ENCODE results near the gene PTH1R.

Gene PTH1R

GRCh38 chr3:46883054-46883829, 5.7 kb downstream of the PTH1R start:
- no peak for DNase-seq (ENCODE audit: low read depth)
- TF ChIP-seq CTCF (IDR thresholded peaks at IDR 0.05; ENCODE audit: control insufficient read depth, extremely low read depth, insufficient read depth): no peak
- H3K4me3 ChIP-seq (ENCODE audit: low read depth, low read length): no peak overlapping the region

- no peak for DNase-seq (ENCODE audit: low read depth)
- no peak for TF ChIP-seq CTCF (IDR thresholded peaks at IDR 0.05; ENCODE audit: control insufficient read depth, extremely low read depth, insufficient read depth)
- H3K4me3 ChIP-seq (ENCODE audit: low read depth, low read length): no peak overlapping the region
Observed at GRCh38 chr3:46883830-46884185, 6.3 kb downstream of the PTH1R start.

GRCh38 chr3:46884427-46884826, 6.9 kb downstream of the PTH1R start:
- no peak for TF ChIP-seq CTCF (IDR thresholded peaks at IDR 0.05; ENCODE audit: control insufficient read depth, extremely low read depth, insufficient read depth)
- H3K4me3 ChIP-seq (ENCODE audit: low read depth, low read length): no peak overlapping the region
- DNase-seq (ENCODE audit: low read depth): no peak

GRCh38 chr3:46884929-46885328, 7.4 kb downstream of the PTH1R start:
- no peak for TF ChIP-seq CTCF (IDR thresholded peaks at IDR 0.05; ENCODE audit: control insufficient read depth, extremely low read depth, insufficient read depth)
- no peak for DNase-seq (ENCODE audit: low read depth)
- H3K4me3 ChIP-seq (ENCODE audit: low read depth, low read length): no peak overlapping the region

- no peak for TF ChIP-seq CTCF (IDR thresholded peaks at IDR 0.05; ENCODE audit: control insufficient read depth, extremely low read depth, insufficient read depth)
Observed at GRCh38 chr3:46885612-46886011, 8.1 kb downstream of the PTH1R start.

GRCh38 chr3:46887980-46888494, 10.5 kb downstream of the PTH1R start:
- H3K4me3 ChIP-seq (ENCODE audit: low read depth, low read length): no peak overlapping the region
- DNase-seq (ENCODE audit: low read depth): no peak
- no peak for TF ChIP-seq CTCF (IDR thresholded peaks at IDR 0.05; ENCODE audit: control insufficient read depth, extremely low read depth, insufficient read depth)

More at GRCh38 chr3:46885612-46886011, 8.1 kb downstream of the PTH1R start:
- H3K4me3 ChIP-seq (ENCODE audit: low read depth, low read length): no peak overlapping the region
- DNase-seq (ENCODE audit: low read depth): no peak

GRCh38 chr3:46888705-46889104, 11.2 kb downstream of the PTH1R start:
- TF ChIP-seq CTCF (IDR thresholded peaks at IDR 0.05; ENCODE audit: control insufficient read depth, extremely low read depth, insufficient read depth): no peak
- DNase-seq (ENCODE audit: low read depth): no peak
- H3K4me3 ChIP-seq (ENCODE audit: low read depth, low read length): no peak overlapping the region
